HTERT RPE-1 (cell line): ENCODE data around the gene LOXL3.
"Not testable (repeated sequence)": the region's sequence is repeated elsewhere in the genome, so short reads cannot be mapped to it uniquely, and the experiment has no call there.

Source experiments
- in situ Hi-C: fragments of 300-500 bp; cut with MboI; formaldehyde crosslinking; loops from 4 replicates; pipeline ENCODE4 v1.14.3; 2020; ENCODE audit warnings: low sequenced_read_pairs

LOXL3 gene

GRCh38 chr2:74497777-74498499 lies 55.8 kb downstream of the LOXL3 start:
- in situ Hi-C loops: no loop called here

- in situ Hi-C loops: no loop called here
Observed at GRCh38 chr2:74496997-74497776, 56.6 kb downstream of the LOXL3 start.

- in situ Hi-C loops: no loop called here
Observed at GRCh38 chr2:74495440-74495839, 58.3 kb downstream of the LOXL3 start.

GRCh38 chr2:74493546-74493945 lies 60.2 kb downstream of the LOXL3 start:
- in situ Hi-C loops: no loop called here

GRCh38 chr2:74491648-74492544 lies 61.8 kb downstream of the LOXL3 start:
- in situ Hi-C loops: no loop called here

GRCh38 chr2:74489906-74490305 lies 63.8 kb downstream of the LOXL3 start:
- in situ Hi-C loops: no loop called here

- in situ Hi-C loops: no loop called here
Observed at GRCh38 chr2:74488643-74489481, 64.9 kb downstream of the LOXL3 start.

- in situ Hi-C loops: no loop called here
Observed at GRCh38 chr2:74486141-74486540, 67.6 kb downstream of the LOXL3 start.

- in situ Hi-C loops: not testable (repeated sequence)
Observed at GRCh38 chr2:74483675-74484164, 70.0 kb downstream of the LOXL3 start.

GRCh38 chr2:74482801-74483674 lies 70.7 kb downstream of the LOXL3 start, which contains the start of the genes CCDC142 and TTC31:
TSS of gene CCDC142 (minus strand) at chr2:74482998. CDS start at chr2:74482837, 161 bp downstream.
TSS of gene TTC31 (plus strand) at chr2:74483081. CDS start at chr2:74483096, 15 bp downstream.
- in situ Hi-C loops: no loop called here
